GM18520 (cell line): ENCODE results near the gene ERCC6L2.

Experiments
- ATAC-seq: cut with Tn5 transposase; IDR thresholded peaks from one replicate; pipeline ENCODE4 v1.9.1; 2021; ENCODE audit not compliant: unreplicated experiment

ERCC6L2 gene

DNA sequence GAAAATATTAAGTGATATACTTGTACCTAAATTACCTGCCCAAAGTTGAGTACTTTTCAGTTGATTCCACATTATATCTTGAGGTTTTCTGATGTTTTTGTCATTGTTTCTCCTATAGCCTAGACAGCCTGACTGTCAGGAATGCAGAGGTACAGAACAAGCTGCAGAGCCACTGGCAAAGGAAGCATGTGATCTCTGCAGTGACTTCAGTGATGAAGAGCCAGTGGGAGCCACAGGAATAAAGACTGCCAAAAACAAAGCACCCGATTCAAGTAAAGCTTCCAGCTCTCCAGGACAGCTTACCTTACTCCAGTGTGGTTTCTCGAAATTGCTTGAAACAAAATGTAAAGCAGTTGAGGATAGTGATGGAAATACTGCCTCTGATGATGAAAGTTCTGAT, 96.3 kb downstream of the ERCC6L2 start:
- ATAC-seq, result no peak

- ATAC-seq, result no peak
Observed at GRCh38 chr9:95974389-95974788, 98.9 kb downstream of the ERCC6L2 start.

GRCh38 chr9:95977371-95977770, 101.9 kb downstream of the ERCC6L2 start:
- no peak for ATAC-seq

- no peak for ATAC-seq
Observed at GRCh38 chr9:95978106-95978505, 102.6 kb downstream of the ERCC6L2 start.

- no peak for ATAC-seq
Observed at GRCh38 chr9:95979446-95979845, 104.0 kb downstream of the ERCC6L2 start.

- ATAC-seq, result no peak
Observed at GRCh38 chr9:95980262-95981125, 105.0 kb downstream of the ERCC6L2 start.

GRCh38 chr9:95981761-95982390, 106.4 kb downstream of the ERCC6L2 start:
- ATAC-seq, result no peak

- ATAC-seq, result no peak
Observed at GRCh38 chr9:95985440-95986055, 110.1 kb downstream of the ERCC6L2 start.

- ATAC-seq, result no peak
Observed at GRCh38 chr9:95989297-95989696, 113.8 kb downstream of the ERCC6L2 start.

- no peak for ATAC-seq
Observed at GRCh38 chr9:95991326-95991725, 115.8 kb downstream of the ERCC6L2 start.

DNA sequence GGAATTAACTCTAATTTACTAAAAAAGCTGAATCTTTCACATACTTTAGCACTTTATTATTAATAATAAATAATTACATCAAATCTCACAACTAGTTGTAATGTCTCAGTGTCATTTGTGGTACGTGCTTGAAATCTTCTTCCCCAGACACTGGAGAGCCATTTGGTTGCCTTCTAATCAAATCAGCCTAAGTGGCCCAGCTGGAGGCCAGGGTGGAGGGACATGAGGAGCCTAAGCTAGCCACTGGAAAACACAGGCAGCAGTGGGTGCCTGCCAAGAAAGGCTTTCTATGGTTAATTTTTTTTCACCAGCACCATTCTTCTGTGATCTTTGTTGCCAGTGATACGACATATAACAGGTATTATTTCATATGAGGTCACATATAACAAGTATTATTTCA, 117.0 kb downstream of the ERCC6L2 start:
- ATAC-seq, result no peak

DNA sequence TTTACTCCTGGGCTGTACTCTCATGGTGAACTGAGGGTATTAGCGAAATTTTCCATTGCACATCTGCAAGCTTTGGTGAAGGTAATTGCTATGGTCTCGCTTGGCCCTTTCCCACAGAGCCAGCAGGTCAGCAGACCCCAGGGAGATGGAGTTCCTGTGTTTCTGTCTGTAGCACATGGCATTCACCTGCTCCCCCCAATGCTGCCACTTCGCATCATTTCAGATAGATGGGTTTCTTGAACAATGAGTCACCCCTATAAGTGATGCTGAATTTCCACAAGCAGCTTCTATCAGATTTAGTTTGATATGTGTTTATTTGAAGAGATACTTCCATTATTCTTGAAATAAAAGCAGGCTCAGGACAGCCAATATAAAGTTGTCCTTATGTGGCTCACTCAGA, 117.8 kb downstream of the ERCC6L2 start:
- no peak for ATAC-seq

GRCh38 chr9:95999390-95999789, 123.9 kb downstream of the ERCC6L2 start:
- ATAC-seq, result no peak

- no peak for ATAC-seq
Observed at GRCh38 chr9:96004379-96004778, 128.9 kb downstream of the ERCC6L2 start.

- no peak for ATAC-seq
Observed at GRCh38 chr9:96006296-96006879, 130.9 kb downstream of the ERCC6L2 start.

DNA sequence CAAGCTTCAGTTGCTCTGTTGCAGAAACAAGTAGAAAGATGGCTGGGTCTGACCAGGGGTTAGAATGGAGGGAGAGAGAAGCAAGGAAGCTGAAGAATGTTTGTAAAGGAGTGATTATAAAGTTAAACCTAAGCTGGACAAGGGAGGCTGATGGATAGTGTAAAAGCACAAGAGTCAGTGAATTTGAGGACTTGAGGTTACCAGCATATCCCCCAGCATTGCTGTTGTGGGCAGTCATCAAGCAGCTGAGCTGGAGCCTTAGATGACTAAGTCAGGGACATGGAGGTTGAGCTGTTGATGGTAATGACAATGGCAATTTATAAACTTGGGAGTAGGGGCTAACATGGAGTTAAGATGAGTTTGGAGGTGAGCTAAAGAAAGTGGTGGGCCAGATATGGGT, 131.5 kb downstream of the ERCC6L2 start:
- ATAC-seq, result no peak

GRCh38 chr9:96008502-96009222, 133.2 kb downstream of the ERCC6L2 start:
- ATAC-seq, result no peak

GRCh38 chr9:96009223-96009602, 133.7 kb downstream of the ERCC6L2 start:
- no peak for ATAC-seq

DNA sequence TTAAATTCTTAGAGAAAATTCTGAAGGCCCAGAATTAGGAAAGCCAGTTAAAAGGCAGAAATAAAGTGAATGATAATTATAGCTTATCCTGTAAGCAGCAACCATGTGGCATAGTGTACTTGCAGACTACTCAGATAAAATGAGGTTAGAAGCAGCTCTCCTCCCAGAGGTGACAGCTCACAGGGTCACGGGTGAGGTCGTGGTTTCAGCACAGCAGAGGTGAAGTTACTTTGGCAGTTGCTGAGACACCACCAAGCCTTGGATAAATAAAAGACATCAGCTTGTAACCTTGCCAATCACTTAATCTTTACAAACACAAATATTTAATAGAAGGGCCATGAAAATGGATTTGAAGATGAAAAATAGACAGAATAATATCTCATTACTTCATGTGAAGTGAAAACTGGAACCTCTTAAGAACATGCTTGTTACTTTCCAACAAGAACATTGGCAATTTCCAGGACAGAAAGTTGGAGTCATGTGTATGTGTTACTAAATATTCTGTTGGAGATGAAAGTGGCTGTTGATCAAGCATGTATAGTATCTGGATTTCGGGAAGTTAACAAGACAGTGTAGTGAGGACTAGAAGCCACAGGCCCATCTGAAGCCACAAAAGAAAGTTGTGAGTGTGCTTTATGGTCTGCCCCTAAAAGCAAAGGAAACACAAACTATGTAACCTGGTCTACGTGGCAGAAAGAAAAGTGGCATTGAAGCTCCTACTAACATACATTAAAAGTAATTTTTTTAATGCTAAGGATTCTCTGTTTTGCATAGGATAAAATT, 134.4 kb downstream of the ERCC6L2 start:
- no peak for ATAC-seq

DNA sequence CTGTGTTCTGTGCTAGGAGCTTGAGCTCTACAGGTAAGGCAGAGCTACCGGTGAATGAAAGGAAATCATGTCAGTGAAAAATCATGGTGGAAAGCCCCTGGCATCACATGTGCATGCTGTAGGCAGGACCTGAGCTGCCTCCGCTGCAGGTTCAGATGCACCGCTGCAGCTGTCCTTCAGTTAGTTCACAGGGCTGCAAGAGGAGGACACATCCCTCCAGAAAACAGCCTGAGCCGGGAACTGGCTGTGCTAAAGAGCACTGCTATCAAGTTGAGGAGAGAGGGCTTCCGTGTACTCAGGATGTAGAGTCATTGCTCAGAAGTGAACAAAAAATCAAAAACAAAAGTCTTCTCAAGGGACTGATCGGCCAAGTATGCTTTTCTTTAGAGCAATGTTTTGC, 138.6 kb downstream of the ERCC6L2 start:
- no peak for ATAC-seq
